HL-60 (cell line): ENCODE data around the gene SLC16A9.

ENCODE experiments used
- DNase-seq, 2 experiments: peaks; one replicate each; pipeline ENCODE4 v3.0.0-alpha.2; 2010 to 2020; ENCODE audit warnings: low read depth in 1 of 2, low spot score in 1 of 2
- H3K27ac ChIP-seq: fragments of 250-450 bp; sonication (Bioruptor Pico); replicated peaks from 2 replicates; pipeline ENCODE4 v1.5.1; 2020; ENCODE audit warnings: mild to moderate bottlenecking, moderate library complexity
- H3K27me3 ChIP-seq: fragments of 250-450 bp; sonication (Bioruptor Pico); 2 replicates; pipeline ENCODE4 v1.5.1; 2021; ENCODE audit warnings: mild to moderate bottlenecking, moderate library complexity; ENCODE audit not compliant: insufficient read depth, poor library complexity, severe bottlenecking
- H3K4me3 ChIP-seq: replicated peaks from 2 replicates; pipeline ENCODE4 v1.5.1; 2011; ENCODE audit warnings: mild to moderate bottlenecking, control low read depth, low read length; ENCODE audit not compliant: insufficient read depth
- CTCF ChIP-seq: IDR thresholded peaks from one replicate; pipeline ENCODE4 v1.5.1; 2011; ENCODE audit warnings: low read length, control low read depth, inconsistent platforms; ENCODE audit not compliant: insufficient read depth
- GABPA ChIP-seq: IDR thresholded peaks from 2 replicates; pipeline ENCODE4 v1.6.1; 2012; ENCODE audit warnings: low read depth
- POLR2AphosphoS5 ChIP-seq: IDR thresholded peaks from 2 replicates; pipeline ENCODE4 v1.6.1; 2012; ENCODE audit warnings: low read depth
- REST ChIP-seq: IDR thresholded peaks from 2 replicates; pipeline ENCODE4 v1.6.1; 2012; ENCODE audit warnings: low read depth; ENCODE audit not compliant: insufficient replicate concordance
- SPI1 ChIP-seq: IDR thresholded peaks from 2 replicates; pipeline ENCODE4 v1.6.1; 2012; ENCODE audit warnings: low read depth, mild to moderate bottlenecking, borderline replicate concordance

SLC16A9 gene

GRCh38 chr10:59720377-59720776 lies 10.7 kb upstream of the SLC16A9 start:
- DNase-seq, result no peak
- H3K27me3 ChIP-seq, result no peaks in the 10 kb centered on the region
- H3K27ac ChIP-seq, result no peak overlapping the region
- H3K4me3 ChIP-seq, result no peak overlapping the region
- TF ChIP-seq REST, result no peak

GRCh38 chr10:59719374-59719773 lies 9.7 kb upstream of the SLC16A9 start:
- Histone ChIP-seq H3K4me3 (no peak overlapping the region), H3K27ac (no peak overlapping the region), H3K27me3 (no peaks in the 10 kb centered on the region)
- TF ChIP-seq SPI1 (no peak), CTCF (no peak), REST (no peak), POLR2AphosphoS5 (no peak), GABPA (no peak)
- no peak for DNase-seq

- no peak overlapping the region for H3K4me3 ChIP-seq
- no peak for TF ChIP-seq POLR2AphosphoS5
- no peak for TF ChIP-seq REST
- no peak for TF ChIP-seq SPI1
- no peak for TF ChIP-seq CTCF
- TF ChIP-seq GABPA, result no peak
- no peaks in the 10 kb centered on the region for H3K27me3 ChIP-seq
- H3K27ac ChIP-seq, result no peak overlapping the region
- no peak for DNase-seq
Observed at GRCh38 chr10:59718257-59718656, 8.6 kb upstream of the SLC16A9 start.

GRCh38 chr10:59713196-59713821 lies 3.7 kb upstream of the SLC16A9 start:
- Histone ChIP-seq H3K27me3 (peaks cover 3% of the 10 kb centered on the region), H3K27ac (no peak overlapping the region), H3K4me3 (no peak overlapping the region)
- no peak for DNase-seq
- no peak for TF ChIP-seq GABPA
- TF ChIP-seq SPI1, result no peak
- TF ChIP-seq REST, result no peak
